SK-N-SH (cell line): ENCODE data around the gene GPER1. TPM values are rescaled to one million over a fixed set of nuclear protein-coding genes. Genes with fewer than 3 reads are reported as not detected.

Experiments
- CTCF ChIA-PET: fragments of 300-600, 350-600 bp; formaldehyde crosslinking; extraction: SDS; loops from one replicate; lab custom pipeline; 2021; lab: Yijun Ruan, JAX
- POLR2A ChIA-PET: fragments of 350-600 bp; sonication (Branson Sonifier 250); formaldehyde crosslinking; extraction: SDS; loops from one replicate; lab custom pipeline; 2020; ENCODE audit warnings: antibody characterized with exemption, inconsistent platforms; lab: Yijun Ruan, JAX
- DNase-seq: peaks from one replicate; pipeline ENCODE4 v3.0.0; 2012
- H2AFZ ChIP-seq: fragments of 200-600 bp; sonication (generic); 2 replicates; pipeline ENCODE4 v1.8.1; 2016; ENCODE audit warnings: antibody characterized with exemption, mild to moderate bottlenecking, low read depth
- H3F3A ChIP-seq: fragments of 200-600 bp; sonication (generic); replicated peaks from 2 replicates; pipeline ENCODE3; 2016; ENCODE audit warnings: antibody characterized with exemption, mild to moderate bottlenecking; ENCODE audit not compliant: insufficient read depth
- H3K27ac ChIP-seq, 2 experiments: fragments of 200-500 bp in 1 of 2; fragments of 200-600 bp in 1 of 2; sonication (Bioruptor generic) in 1 of 2; sonication (generic), shearing (Covaris generic) in 1 of 2; 2 replicates each; pipeline versions ENCODE4 v1.5.1 to v1.6.1; 2014 to 2016; ENCODE audit warnings: low read depth in 2 of 2, inconsistent platforms in 1 of 2, low read length in 1 of 2, mild to moderate bottlenecking in 1 of 2, mixed read lengths in 1 of 2
- H3K27me3 ChIP-seq: fragments of 200-600 bp; sonication (generic), shearing (Covaris generic); 2 replicates; pipeline ENCODE4 v1.6.1; 2016; ENCODE audit warnings: mixed run types; ENCODE audit not compliant: insufficient read depth
- H3K36me3 ChIP-seq, 2 experiments: fragments of 200-500 bp in 1 of 2; fragments of 200-600 bp in 1 of 2; sonication (Bioruptor generic) in 1 of 2; sonication (generic) in 1 of 2; replicated peaks in 1 of 2; 2 replicates each; pipeline versions ENCODE3 to v1.5.1; 2014 to 2016; ENCODE audit warnings: low read length in 1 of 2, mild to moderate bottlenecking in 1 of 2; ENCODE audit not compliant: insufficient read depth in 2 of 2, control insufficient read depth in 1 of 2
- H3K4me1 ChIP-seq, 2 experiments: fragments of 200-500 bp in 1 of 2; fragments of 200-600 bp in 1 of 2; sonication (Bioruptor generic) in 1 of 2; sonication (generic), shearing (Covaris generic) in 1 of 2; 2 replicates each; pipeline versions ENCODE4 v1.5.1 to v1.6.1; 2014 to 2016; ENCODE audit warnings: low read depth in 1 of 2, low read length in 1 of 2, mixed run types in 1 of 2; ENCODE audit not compliant: insufficient read depth in 2 of 2, control insufficient read depth in 1 of 2
- H3K4me2 ChIP-seq: fragments of 200-600 bp; sonication (generic), shearing (Covaris generic); 2 replicates; pipeline ENCODE4 v1.6.1; 2017; ENCODE audit warnings: mixed run types
- H3K4me3 ChIP-seq, 2 experiments: fragments of 200-500 bp in 1 of 2; fragments of 200-600 bp in 1 of 2; sonication (Bioruptor generic) in 1 of 2; sonication (generic), shearing (Covaris generic) in 1 of 2; 2 replicates each; pipeline versions ENCODE4 v1.5.1 to v1.8.1; 2014 to 2016; ENCODE audit warnings: low read depth in 2 of 2, inconsistent platforms in 1 of 2, low read length in 1 of 2, mild to moderate bottlenecking in 1 of 2, mixed read lengths in 1 of 2, moderate library complexity in 1 of 2
- H3K79me2 ChIP-seq: fragments of 200-600 bp; sonication (generic); 2 replicates; pipeline ENCODE4 v1.8.1; 2017; ENCODE audit warnings: mild to moderate bottlenecking; ENCODE audit not compliant: insufficient read depth
- H3K9ac ChIP-seq: fragments of 200-600 bp; sonication (generic); 2 replicates; pipeline ENCODE4 v1.6.1; 2017; ENCODE audit warnings: mixed run types
- H3K9me2 ChIP-seq: fragments of 200-600 bp; sonication (generic); 2 replicates; pipeline ENCODE4 v1.6.1; 2017; ENCODE audit warnings: mixed run types
- H3K9me3 ChIP-seq: fragments of 200-600 bp; sonication (generic); 2 replicates; pipeline ENCODE4 v1.6.1; 2017; ENCODE audit warnings: mixed run types, mild to moderate bottlenecking, moderate library complexity
- H4K20me1 ChIP-seq: fragments of 200-600 bp; sonication (generic); 2 replicates; pipeline ENCODE4 v1.6.1; 2017; ENCODE audit warnings: mild to moderate bottlenecking, mixed run types; ENCODE audit not compliant: insufficient read depth
- ELF1 ChIP-seq: IDR thresholded peaks from 2 replicates; pipeline ENCODE4 v1.4.0; 2012
- EZH2phosphoT487 ChIP-seq: fragments of 200-600 bp; sonication (generic); IDR thresholded peaks from 2 replicates; pipeline ENCODE4 v1.6.1; 2017; ENCODE audit warnings: low read depth, mixed run types, mild to moderate bottlenecking, antibody characterized with exemption, moderate library complexity, borderline replicate concordance
- FOXM1 ChIP-seq: IDR thresholded peaks from 2 replicates; pipeline ENCODE4 v1.4.0; 2012; ENCODE audit warnings: low read depth, mild to moderate bottlenecking
- GATA2 ChIP-seq: sonication (generic); formaldehyde crosslinking; IDR thresholded peaks from 2 replicates; pipeline ENCODE4 v1.5.0; 2020; ENCODE audit warnings: mild to moderate bottlenecking, missing genetic modification reagents
- MEF2A ChIP-seq: IDR thresholded peaks from 2 replicates; pipeline ENCODE4 v1.4.0; 2012; ENCODE audit warnings: low read depth, borderline replicate concordance
- MXI1 ChIP-seq: IDR thresholded peaks from 2 replicates; pipeline ENCODE4 v1.6.1; 2012; ENCODE audit warnings: mild to moderate bottlenecking, low read depth, low read length, improper control_type of control experiment
- POLR2AphosphoS5 ChIP-seq: IDR thresholded peaks from 2 replicates; pipeline ENCODE4 v1.6.1; 2012; ENCODE audit warnings: low read depth, low read length
- RCOR1 ChIP-seq: fragments of 150-350 bp; IDR thresholded peaks from 2 replicates; pipeline ENCODE4 v1.6.1; 2017; ENCODE audit warnings: antibody characterized with exemption, low read length
- RFX5 ChIP-seq: IDR thresholded peaks from 2 replicates; pipeline ENCODE4 v1.6.1; 2012; ENCODE audit warnings: mild to moderate bottlenecking, improper control_type of control experiment, low read length
- SIN3A ChIP-seq: IDR thresholded peaks from 2 replicates; pipeline ENCODE4 v1.6.1; 2012; ENCODE audit warnings: low read depth, mild to moderate bottlenecking, low read length, moderate library complexity, borderline replicate concordance
- SMC3 ChIP-seq: IDR thresholded peaks from 2 replicates; pipeline ENCODE4 v1.6.1; 2012; ENCODE audit warnings: low read depth, low read length, improper control_type of control experiment
- TAF1 ChIP-seq: IDR thresholded peaks from 2 replicates; pipeline ENCODE4 v1.6.1; 2012; ENCODE audit warnings: low read depth, mild to moderate bottlenecking, low read length, moderate library complexity, borderline replicate concordance
- WGBS: methylation state at CpG from one replicate; pipeline ENCODE4 v1.1.6; 2017; ENCODE audit warnings: low lambda C conversion rate; 5-methylcytosine and 5-hydroxymethylcytosine counted together
- polyA plus RNA-seq, 3 experiments: library from polyadenylated mRNA; depleted of rRNA; stranded (reverse); fragments of >200 nt; gene quantifications; 2 replicates each; pipeline ENCODE4 v1.2.3, GENCODE V29; 2012
- TF ChIP-seq, protein P1 (sequence below): IDR thresholded peaks from 2 replicates; pipeline ENCODE4 v1.6.1; 2012; ENCODE audit warnings: mild to moderate bottlenecking, low read depth, low read length, moderate library complexity
- TF ChIP-seq, protein P2 (sequence below): fragments of 150-350 bp; IDR thresholded peaks from 2 replicates; pipeline ENCODE4 v1.6.1; 2017; ENCODE audit warnings: antibody characterized with exemption, low read length, low read depth, borderline replicate concordance
- TF ChIP-seq, protein P3 (sequence below): IDR thresholded peaks from 2 replicates; pipeline ENCODE4 v1.4.0; 2012; ENCODE audit warnings: low read depth
- TF ChIP-seq, protein P4 (sequence below): IDR thresholded peaks from 2 replicates; pipeline ENCODE4; 2012
- TF ChIP-seq, protein P5 (sequence below): fragments of 150-350 bp; IDR thresholded peaks from 2 replicates; pipeline ENCODE4 v1.6.1; 2016; ENCODE audit warnings: mild to moderate bottlenecking, low read depth, low read length
- TF ChIP-seq, protein P6 (sequence below): IDR thresholded peaks from 2 replicates; pipeline ENCODE4 v1.4.0; 2012; ENCODE audit warnings: low read depth, borderline replicate concordance

The GPER1 gene
- polyA plus RNA-seq, 1 of the 3 experiments (the other 2 are of a cell fraction), result 6.4 TPM

DNA sequence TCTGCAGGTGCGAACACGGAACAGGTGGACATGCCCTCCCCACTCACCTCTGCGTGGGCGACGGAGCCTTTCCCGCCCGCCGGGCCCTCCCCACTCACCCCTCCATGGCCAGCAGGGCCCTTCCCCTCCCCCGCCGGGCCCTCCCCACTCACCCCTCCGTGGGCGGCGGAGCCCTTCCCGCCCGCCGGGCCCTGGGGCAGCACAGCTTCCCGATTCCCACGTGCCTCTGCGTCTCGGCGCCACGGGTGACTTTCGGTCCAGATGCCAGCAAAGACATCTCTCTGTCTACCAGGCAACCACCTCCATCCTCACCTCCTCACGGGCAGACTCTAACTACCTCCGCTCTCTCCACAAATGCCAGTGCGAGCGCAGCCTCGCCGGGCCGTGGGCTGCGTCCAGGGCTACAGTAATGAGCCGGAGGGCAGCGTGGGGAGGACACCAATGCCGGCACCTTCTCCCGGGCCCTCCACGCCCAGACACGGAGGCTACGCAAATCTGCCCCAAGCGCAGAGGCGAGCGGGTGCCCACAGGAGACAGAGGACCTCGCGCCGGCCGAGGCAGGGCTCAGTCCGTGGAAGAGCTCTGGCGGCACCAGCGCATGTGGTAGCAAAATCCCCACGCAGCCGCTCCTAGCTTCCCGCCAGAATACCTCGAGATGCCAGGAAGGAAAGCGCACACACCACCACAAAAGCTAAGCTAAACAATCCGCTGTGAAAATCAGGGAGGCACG is 21.8 kb downstream of the GPER1 start:
- Histone ChIP-seq H3K9me3 (no peaks in the 10 kb centered on the region), H3K27ac (no peak overlapping the region), H3K9ac (no peak overlapping the region), H3K9me2 (no peaks in the 10 kb centered on the region), H4K20me1 (peaks cover 21% of the 10 kb centered on the region; the same call in 1 of the 2 replicates), H2AFZ (no peak overlapping the region), H3K4me1 (no peaks in the 10 kb centered on the region), H3K27me3 (no peaks in the 10 kb centered on the region), H3F3A (no peaks in the 10 kb centered on the region), H3K4me3 (no peak overlapping the region), H3K4me2 (no peak overlapping the region), H3K36me3 (peaks cover 0 to 15% of the 10 kb centered on the region in 2 experiments), H3K79me2 (peaks cover 23% of the 10 kb centered on the region)
- ChIA-PET CTCF (interaction anchor here (0.7 to 1.3 kb wide), 4 partner anchors 13 to 28 kb away, joined by 3 read pairs; a partner anchor contains a TSS), POLR2A (no interaction called here)
- TF ChIP-seq POLR2AphosphoS5 (no peak), RFX5 (no peak), TAF1 (no peak), SIN3A (no peak), EZH2phosphoT487 (no peak), ELF1 (no peak)
- no peak for DNase-seq
- WGBS, result 97% methylated on average over 54 of the region's 55 CpGs

DNA sequence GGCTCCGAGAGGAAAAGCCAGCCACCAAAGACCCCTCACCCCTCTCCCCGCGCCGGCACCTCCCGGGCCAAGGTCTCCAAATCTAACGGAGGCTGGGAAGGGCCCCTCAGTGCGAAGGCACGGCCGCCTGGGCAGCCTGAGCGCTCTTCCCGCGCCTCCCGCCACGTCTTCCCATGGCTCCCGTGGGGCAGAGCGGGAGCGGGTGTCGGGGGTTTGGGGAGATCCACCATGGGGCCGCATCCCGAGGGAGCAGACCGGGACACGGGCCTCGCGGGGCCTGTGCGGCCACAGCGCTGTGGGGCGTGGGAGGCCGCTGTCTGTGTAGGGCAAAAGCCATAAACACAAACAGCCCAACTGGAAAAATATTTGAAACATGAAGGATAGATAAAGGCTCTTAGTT is 22.4 kb downstream of the GPER1 start:
- Histone ChIP-seq H3K9me2 (no peaks in the 10 kb centered on the region), H3K9ac (no peak overlapping the region), H3K4me2 (no peak overlapping the region), H3K36me3 (peaks cover 0 to 15% of the 10 kb centered on the region in 2 experiments), H2AFZ (no peak overlapping the region), H3K27ac (no peak overlapping the region), H3K79me2 (peaks cover 22% of the 10 kb centered on the region), H4K20me1 (peaks cover 21% of the 10 kb centered on the region; the same call in 1 of the 2 replicates), H3K27me3 (no peaks in the 10 kb centered on the region), H3K4me1 (no peaks in the 10 kb centered on the region), H3K9me3 (no peaks in the 10 kb centered on the region), H3K4me3 (no peak overlapping the region), H3F3A (no peaks in the 10 kb centered on the region)
- ChIA-PET POLR2A (no interaction called here), CTCF (interaction anchor here (0.8 to 1.2 kb wide), 4 partner anchors 15 to 27 kb away, joined by 3 read pairs; a partner anchor contains a TSS)
- 97% methylated on average over 28 of the region's 28 CpGs for WGBS
- no peak for DNase-seq
- TF ChIP-seq, protein P1, sequence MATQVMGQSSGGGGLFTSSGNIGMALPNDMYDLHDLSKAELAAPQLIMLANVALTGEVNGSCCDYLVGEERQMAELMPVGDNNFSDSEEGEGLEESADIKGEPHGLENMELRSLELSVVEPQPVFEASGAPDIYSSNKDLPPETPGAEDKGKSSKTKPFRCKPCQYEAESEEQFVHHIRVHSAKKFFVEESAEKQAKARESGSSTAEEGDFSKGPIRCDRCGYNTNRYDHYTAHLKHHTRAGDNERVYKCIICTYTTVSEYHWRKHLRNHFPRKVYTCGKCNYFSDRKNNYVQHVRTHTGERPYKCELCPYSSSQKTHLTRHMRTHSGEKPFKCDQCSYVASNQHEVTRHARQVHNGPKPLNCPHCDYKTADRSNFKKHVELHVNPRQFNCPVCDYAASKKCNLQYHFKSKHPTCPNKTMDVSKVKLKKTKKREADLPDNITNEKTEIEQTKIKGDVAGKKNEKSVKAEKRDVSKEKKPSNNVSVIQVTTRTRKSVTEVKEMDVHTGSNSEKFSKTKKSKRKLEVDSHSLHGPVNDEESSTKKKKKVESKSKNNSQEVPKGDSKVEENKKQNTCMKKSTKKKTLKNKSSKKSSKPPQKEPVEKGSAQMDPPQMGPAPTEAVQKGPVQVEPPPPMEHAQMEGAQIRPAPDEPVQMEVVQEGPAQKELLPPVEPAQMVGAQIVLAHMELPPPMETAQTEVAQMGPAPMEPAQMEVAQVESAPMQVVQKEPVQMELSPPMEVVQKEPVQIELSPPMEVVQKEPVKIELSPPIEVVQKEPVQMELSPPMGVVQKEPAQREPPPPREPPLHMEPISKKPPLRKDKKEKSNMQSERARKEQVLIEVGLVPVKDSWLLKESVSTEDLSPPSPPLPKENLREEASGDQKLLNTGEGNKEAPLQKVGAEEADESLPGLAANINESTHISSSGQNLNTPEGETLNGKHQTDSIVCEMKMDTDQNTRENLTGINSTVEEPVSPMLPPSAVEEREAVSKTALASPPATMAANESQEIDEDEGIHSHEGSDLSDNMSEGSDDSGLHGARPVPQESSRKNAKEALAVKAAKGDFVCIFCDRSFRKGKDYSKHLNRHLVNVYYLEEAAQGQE, result no peak
- TF ChIP-seq, protein P2, sequence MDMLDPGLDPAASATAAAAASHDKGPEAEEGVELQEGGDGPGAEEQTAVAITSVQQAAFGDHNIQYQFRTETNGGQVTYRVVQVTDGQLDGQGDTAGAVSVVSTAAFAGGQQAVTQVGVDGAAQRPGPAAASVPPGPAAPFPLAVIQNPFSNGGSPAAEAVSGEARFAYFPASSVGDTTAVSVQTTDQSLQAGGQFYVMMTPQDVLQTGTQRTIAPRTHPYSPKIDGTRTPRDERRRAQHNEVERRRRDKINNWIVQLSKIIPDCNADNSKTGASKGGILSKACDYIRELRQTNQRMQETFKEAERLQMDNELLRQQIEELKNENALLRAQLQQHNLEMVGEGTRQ, result no peak
- TF ChIP-seq, protein P3, sequence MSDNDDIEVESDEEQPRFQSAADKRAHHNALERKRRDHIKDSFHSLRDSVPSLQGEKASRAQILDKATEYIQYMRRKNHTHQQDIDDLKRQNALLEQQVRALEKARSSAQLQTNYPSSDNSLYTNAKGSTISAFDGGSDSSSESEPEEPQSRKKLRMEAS, result no peak
- TF ChIP-seq GATA2 (CRISPR knock-in tag), result no peak
- TF ChIP-seq MXI1, result no peak
- TF ChIP-seq, protein P4, sequence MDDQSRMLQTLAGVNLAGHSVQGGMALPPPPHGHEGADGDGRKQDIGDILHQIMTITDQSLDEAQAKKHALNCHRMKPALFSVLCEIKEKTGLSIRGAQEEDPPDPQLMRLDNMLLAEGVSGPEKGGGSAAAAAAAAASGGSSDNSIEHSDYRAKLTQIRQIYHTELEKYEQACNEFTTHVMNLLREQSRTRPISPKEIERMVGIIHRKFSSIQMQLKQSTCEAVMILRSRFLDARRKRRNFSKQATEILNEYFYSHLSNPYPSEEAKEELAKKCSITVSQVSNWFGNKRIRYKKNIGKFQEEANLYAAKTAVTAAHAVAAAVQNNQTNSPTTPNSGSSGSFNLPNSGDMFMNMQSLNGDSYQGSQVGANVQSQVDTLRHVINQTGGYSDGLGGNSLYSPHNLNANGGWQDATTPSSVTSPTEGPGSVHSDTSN, result no peak
- TF ChIP-seq RCOR1, result no peak
- no peak for TF ChIP-seq MEF2A
- TF ChIP-seq, protein P5, sequence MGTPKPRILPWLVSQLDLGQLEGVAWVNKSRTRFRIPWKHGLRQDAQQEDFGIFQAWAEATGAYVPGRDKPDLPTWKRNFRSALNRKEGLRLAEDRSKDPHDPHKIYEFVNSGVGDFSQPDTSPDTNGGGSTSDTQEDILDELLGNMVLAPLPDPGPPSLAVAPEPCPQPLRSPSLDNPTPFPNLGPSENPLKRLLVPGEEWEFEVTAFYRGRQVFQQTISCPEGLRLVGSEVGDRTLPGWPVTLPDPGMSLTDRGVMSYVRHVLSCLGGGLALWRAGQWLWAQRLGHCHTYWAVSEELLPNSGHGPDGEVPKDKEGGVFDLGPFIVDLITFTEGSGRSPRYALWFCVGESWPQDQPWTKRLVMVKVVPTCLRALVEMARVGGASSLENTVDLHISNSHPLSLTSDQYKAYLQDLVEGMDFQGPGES, result no peak
- no peak for TF ChIP-seq FOXM1
- TF ChIP-seq, protein P6, sequence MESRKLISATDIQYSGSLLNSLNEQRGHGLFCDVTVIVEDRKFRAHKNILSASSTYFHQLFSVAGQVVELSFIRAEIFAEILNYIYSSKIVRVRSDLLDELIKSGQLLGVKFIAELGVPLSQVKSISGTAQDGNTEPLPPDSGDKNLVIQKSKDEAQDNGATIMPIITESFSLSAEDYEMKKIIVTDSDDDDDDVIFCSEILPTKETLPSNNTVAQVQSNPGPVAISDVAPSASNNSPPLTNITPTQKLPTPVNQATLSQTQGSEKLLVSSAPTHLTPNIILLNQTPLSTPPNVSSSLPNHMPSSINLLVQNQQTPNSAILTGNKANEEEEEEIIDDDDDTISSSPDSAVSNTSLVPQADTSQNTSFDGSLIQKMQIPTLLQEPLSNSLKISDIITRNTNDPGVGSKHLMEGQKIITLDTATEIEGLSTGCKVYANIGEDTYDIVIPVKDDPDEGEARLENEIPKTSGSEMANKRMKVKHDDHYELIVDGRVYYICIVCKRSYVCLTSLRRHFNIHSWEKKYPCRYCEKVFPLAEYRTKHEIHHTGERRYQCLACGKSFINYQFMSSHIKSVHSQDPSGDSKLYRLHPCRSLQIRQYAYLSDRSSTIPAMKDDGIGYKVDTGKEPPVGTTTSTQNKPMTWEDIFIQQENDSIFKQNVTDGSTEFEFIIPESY, result no peak
- TF ChIP-seq SMC3, result no peak
